ENCODE measurements around the gene TEX44.

TEX44 gene

DNA sequence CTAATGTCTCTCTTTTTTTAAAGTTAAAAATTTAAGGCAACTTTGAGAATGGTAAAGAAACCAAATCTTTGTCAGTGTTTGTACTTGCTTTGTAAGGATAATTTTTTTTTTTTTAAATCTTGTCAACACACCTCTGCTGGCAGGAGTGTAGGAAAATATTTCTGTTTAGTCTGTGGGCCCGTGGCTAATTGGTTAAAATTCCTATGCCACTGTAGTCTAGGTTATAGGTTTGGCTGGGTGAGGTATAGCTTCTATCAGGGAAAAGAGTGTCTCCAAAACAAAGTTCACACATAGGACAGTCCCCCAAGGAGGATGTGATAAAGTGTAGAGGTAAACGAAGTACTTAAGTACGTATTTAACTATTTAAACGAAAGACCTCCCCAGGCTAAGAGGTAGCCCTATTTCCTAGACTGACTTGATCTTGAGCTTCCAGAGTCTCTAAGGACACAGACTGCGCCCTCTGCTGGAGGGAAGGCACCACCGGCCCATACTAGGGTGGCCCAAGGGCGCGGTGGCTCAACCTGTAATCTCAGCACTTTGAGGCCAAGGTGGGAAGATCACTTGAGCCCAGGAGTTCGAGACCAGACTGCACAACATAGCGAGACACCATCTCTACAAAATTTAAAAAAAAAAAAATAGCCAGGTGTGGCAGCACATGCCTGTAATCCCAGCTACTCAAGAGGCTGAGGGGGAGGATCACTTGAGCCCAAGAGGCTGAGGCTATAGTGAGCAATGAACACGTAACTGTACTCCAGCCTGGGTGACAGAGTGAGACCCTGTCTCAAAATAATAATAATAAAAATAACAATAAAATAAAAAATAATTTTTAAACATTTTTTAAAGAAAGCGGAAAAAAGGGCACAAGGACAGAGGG, 8.9 kb downstream of the TEX44 start:
- no peak overlapping the region for H3K4me3 ChIP-seq (ENCODE audit: low read depth, low read length)
- no peaks in the 10 kb centered on the region for H3K9me3 ChIP-seq
- peaks cover 30% of the 10 kb centered on the region for H3K4me1 ChIP-seq
- H3K36me3 ChIP-seq: no peaks in the 10 kb centered on the region
- TF ChIP-seq, protein P1, sequence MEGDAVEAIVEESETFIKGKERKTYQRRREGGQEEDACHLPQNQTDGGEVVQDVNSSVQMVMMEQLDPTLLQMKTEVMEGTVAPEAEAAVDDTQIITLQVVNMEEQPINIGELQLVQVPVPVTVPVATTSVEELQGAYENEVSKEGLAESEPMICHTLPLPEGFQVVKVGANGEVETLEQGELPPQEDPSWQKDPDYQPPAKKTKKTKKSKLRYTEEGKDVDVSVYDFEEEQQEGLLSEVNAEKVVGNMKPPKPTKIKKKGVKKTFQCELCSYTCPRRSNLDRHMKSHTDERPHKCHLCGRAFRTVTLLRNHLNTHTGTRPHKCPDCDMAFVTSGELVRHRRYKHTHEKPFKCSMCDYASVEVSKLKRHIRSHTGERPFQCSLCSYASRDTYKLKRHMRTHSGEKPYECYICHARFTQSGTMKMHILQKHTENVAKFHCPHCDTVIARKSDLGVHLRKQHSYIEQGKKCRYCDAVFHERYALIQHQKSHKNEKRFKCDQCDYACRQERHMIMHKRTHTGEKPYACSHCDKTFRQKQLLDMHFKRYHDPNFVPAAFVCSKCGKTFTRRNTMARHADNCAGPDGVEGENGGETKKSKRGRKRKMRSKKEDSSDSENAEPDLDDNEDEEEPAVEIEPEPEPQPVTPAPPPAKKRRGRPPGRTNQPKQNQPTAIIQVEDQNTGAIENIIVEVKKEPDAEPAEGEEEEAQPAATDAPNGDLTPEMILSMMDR (IDR thresholded peaks at IDR 0.05; ENCODE audit: low read depth, low read length): peak; percentile 87
- DNase-seq: peak; percentile 87
- H3K27me3 ChIP-seq: no peaks in the 10 kb centered on the region

DNA sequence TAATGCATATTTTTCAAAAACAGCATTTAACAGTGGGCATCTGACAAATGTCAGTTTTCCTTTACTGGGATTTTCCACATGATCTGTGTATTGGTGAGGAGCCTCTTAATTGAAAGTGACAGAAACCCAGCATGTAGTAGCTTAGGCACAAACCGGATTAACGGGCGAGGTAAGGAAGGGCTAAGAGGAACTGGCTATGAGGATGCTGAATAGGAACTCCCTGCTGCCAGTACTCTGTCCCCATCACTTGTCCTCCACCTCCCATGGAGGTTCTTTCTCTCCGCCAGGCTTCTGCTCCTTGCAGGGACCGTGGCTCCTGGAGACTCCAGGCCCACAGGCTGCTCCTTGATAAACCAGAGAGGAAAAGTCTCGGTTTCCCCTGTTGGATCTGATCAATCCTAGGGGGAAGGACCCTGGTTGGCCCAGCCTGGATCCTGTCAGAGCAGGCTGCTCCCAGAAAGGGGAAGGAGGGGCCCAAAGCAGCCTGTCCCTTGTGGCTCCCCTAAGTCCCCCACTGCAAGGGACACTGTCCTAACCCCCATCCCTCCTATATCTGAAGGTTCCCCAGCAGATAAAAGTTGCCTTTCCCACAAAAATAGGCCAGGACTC, 10.3 kb downstream of the TEX44 start:
- no peaks in the 10 kb centered on the region for H3K36me3 ChIP-seq
- no peaks in the 10 kb centered on the region for H3K9me3 ChIP-seq
- H3K27me3 ChIP-seq: no peaks in the 10 kb centered on the region
- H3K4me1 ChIP-seq: peaks cover 30% of the 10 kb centered on the region
- TF ChIP-seq, protein P1 (IDR thresholded peaks at IDR 0.05; ENCODE audit: low read depth, low read length): no peak
- H3K4me3 ChIP-seq (ENCODE audit: low read depth, low read length): no peak overlapping the region
- no peak for DNase-seq

DNA sequence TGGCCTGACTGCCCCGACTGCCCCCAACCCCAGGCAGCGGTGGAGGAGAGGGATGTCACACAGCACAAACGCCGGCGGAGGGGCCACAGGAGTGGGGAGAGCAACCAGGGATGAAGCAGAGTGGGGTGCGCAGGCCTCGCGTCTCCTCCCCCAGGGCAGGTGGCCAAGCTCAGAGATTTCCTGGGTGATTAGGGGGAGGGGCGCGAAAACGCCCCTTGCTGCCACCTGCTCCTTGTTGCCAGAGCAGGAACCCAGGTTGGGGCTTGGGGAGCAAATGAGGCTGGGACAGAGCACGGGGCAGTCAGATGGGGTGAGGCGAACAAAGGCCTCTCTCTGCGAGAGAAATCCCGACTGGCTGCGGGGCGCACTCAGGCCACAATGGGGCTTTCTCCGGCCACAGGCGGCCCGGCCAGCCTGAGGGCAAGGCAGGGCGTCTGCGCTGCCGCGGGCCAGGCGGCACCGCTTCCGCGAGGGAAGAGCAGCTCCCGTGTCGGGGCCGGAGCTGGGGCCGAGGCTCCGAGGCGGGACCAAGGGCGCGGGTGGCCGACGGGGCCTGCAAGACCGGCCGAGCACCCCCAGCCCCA, 11.5 kb downstream of the TEX44 start:
- no peaks in the 10 kb centered on the region for H3K9me3 ChIP-seq
- H3K4me1 ChIP-seq: peaks cover 30% of the 10 kb centered on the region
- no peaks in the 10 kb centered on the region for H3K27me3 ChIP-seq
- H3K36me3 ChIP-seq: no peaks in the 10 kb centered on the region
- peak; percentile 58 for DNase-seq
- TF ChIP-seq, protein P1 (IDR thresholded peaks at IDR 0.05; ENCODE audit: low read depth, low read length): no peak
- peak overlapping the region; percentile 60 for H3K4me3 ChIP-seq (ENCODE audit: low read depth, low read length)

DNA sequence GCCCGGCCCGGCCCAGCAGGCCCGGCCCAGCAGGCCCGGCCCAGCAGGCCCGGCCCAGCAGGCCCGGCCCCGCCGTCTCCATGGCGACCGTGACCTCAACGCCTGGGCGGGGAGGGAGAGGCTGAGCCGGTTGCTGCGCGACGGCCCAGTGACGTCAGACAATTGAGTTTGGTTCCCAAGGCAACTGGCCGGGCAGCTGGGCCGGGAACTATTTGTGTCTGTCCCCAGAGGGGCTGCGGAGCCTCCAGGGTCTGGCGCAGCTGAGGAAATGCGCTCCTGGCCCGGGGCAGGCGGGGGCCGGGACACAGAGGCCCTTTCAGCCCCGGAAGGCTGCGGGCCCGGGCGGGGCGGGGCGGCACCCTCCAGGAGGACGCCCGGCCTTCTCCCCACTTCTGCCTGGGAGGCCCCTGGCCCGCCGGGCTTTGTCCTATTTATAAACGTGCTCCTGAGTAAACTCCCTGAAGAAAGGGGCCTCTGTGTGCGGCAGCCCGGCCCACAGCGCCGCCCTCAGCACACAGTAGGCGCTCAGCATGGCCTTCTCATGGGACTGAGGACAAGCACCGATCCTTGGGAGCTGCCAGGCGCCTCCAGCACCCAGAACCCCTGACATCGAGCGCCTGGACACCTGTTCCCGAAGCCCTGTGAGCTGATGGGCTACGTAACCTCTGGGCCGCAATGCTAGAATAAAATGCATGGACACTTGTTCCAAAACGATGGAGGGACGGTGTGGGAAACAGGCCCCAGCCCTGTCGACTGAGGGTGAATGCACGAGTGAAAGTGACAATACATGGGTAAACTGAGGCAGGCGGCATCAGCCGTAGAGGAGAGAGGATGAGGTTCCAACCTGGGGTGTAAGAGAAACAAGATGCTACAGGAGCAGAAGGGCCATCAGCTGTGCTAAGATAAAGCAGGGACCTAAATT, 12.3 kb downstream of the TEX44 start:
- Histone ChIP-seq H3K36me3 (no peaks in the 10 kb centered on the region), H3K4me3 (ENCODE audit: low read depth, low read length) (peak overlapping the region; percentile 60), H3K27me3 (no peaks in the 10 kb centered on the region), H3K9me3 (no peaks in the 10 kb centered on the region), H3K4me1 (peaks cover 30% of the 10 kb centered on the region)
- DNase-seq: peak; percentile 100
- TF ChIP-seq, protein P1 (IDR thresholded peaks at IDR 0.05; ENCODE audit: low read depth, low read length): no peak

DNA sequence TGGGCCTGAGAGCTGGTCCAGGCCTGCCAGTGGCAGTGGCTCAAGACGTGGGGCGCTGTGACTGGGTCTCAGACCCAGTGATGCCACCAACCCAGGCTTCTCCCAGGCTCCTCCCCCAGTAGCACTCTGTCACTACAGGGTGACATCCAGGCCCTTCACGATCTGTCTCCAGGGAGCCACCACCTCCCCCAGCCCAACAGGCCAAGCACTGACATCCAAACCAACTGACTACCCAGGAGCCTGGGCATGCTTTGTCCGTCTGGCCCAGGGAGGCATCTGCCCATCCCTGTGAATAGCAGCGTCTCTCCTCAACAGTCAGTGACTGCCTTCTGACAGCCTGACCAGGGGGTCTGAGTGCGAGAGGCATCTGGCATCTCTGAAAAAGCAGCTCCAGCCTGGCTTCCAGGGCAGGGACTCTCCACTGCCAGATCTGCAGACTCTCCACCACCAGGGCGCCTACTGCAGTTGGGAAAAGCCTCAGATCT, 13.0 kb downstream of the TEX44 start:
- Histone ChIP-seq H3K36me3 (no peaks in the 10 kb centered on the region), H3K27me3 (no peaks in the 10 kb centered on the region), H3K4me1 (peaks cover 30% of the 10 kb centered on the region), H3K4me3 (ENCODE audit: low read depth, low read length) (no peak overlapping the region), H3K9me3 (no peaks in the 10 kb centered on the region)
- DNase-seq: peak; percentile 82
- TF ChIP-seq, protein P1 (IDR thresholded peaks at IDR 0.05; ENCODE audit: low read depth, low read length): peak; percentile 38
